Esophagus squamous epithelium (tissue), 5 donors: ENCODE results near the gene CNTN2. TPM values are rescaled to one million over a fixed set of nuclear protein-coding genes. Genes with fewer than 3 reads are reported as not detected.

Experiments
- DNase-seq: peaks from one replicate; lab custom pipeline; 2025; lab: John Stamatoyannopoulos, UW
- H3K27ac ChIP-seq, 4 donors: fragments of 200-600 bp; sonication (generic); one replicate each; pipeline ENCODE4 v1.5.1; 2016 to 2019; ENCODE audit warnings: mild to moderate bottlenecking in 1 of 4
- H3K27me3 ChIP-seq, 4 donors: fragments of 200-600 bp; sonication (generic); 1 replicate in 3 of 4; 2 replicates in 1 of 4; pipeline versions ENCODE4 v1.5.1 to v1.6.0; 2017 to 2021; ENCODE audit warnings: antibody characterized with exemption in 1 of 4
- H3K36me3 ChIP-seq, 3 donors: fragments of 200-600 bp; sonication (generic); one replicate each; pipeline ENCODE4 v1.5.1; 2016 to 2019
- H3K4me1 ChIP-seq, 3 donors: fragments of 200-600 bp; sonication (generic); one replicate each; pipeline ENCODE4 v1.5.1; 2017 to 2019
- H3K4me3 ChIP-seq, 4 donors: fragments of 200-600 bp; sonication (generic); 1 replicate in 3 of 4; 2 replicates in 1 of 4; pipeline ENCODE4 v1.5.1; 2016 to 2019; ENCODE audit warnings: mild to moderate bottlenecking in 2 of 4, moderate library complexity in 1 of 4
- H3K9me3 ChIP-seq, 3 donors: fragments of 200-600 bp; sonication (generic); one replicate each; pipeline ENCODE4 v1.5.1; 2016 to 2019
- POLR2A ChIP-seq, 4 donors: fragments of 450-650 bp; IDR thresholded peaks; one replicate each; pipeline ENCODE4 v1.6.1; 2017; ENCODE audit warnings: antibody characterized with exemption in 4 of 4, mild to moderate bottlenecking in 4 of 4, moderate library complexity in 3 of 4
- WGBS, 2 donors: methylation state at CpG; one replicate each; pipeline ENCODE4 v1.1.5; 2018; 5-methylcytosine and 5-hydroxymethylcytosine counted together
- intact Hi-C: fragments of 100-400 bp; cut with DNase I; formaldehyde crosslinking; loops from one replicate; pipeline ENCODE4 v1.15.0; 2022
- total RNA-seq, 4 donors: library from RNA; depleted of rRNA; stranded (reverse); fragments of >200 nt; gene quantifications; one replicate each; pipeline ENCODE4 v1.1.0, GENCODE V29; 2016
- TF ChIP-seq, protein P1 (sequence below), 6 experiments: fragments of 450-650 bp in 4 of 6; fragments of 200-600 bp in 2 of 6; sonication (generic) in 2 of 6; IDR thresholded peaks; one replicate each; pipeline ENCODE4 v1.5.1; 2016 to 2019; ENCODE audit warnings: antibody characterized with exemption in 6 of 6, mild to moderate bottlenecking in 4 of 6, moderate library complexity in 4 of 6
- donor health status: DM: yes; HTN: yes; CAD: no.

CNTN2 gene
- total RNA-seq, 4 donors from 2014 or later, result 0.19 TPM; not detected in 3

DNA sequence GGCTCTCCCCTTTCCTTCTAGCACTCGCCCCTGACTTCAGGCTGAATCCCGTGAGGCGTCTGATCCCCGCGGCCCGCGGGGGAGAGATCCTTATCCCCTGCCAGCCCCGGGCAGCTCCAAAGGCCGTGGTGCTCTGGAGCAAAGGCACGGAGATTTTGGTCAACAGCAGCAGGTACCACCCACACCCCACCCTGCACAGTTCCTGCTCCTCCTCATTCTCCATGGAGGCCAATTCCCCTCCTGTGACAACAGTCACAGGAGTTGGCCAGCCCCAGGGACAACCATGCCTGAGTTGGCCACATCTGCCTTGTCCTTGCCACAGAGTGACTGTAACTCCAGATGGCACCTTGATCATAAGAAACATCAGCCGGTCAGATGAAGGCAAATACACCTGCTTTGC, 21.3 kb downstream of the CNTN2 start:
- Histone ChIP-seq H3K27ac (no peak overlapping the region), H3K9me3 (no peaks in the 10 kb centered on the region), H3K36me3 (no peaks in the 10 kb centered on the region), H3K4me1 (peaks cover 0 to 7% (median 4%) of the 10 kb centered on the region in 3 donors), H3K4me3 (no peak overlapping the region), H3K27me3 (peaks cover 0 to 8% (median 0%) of the 10 kb centered on the region in 4 donors)
- TF ChIP-seq, protein P1, sequence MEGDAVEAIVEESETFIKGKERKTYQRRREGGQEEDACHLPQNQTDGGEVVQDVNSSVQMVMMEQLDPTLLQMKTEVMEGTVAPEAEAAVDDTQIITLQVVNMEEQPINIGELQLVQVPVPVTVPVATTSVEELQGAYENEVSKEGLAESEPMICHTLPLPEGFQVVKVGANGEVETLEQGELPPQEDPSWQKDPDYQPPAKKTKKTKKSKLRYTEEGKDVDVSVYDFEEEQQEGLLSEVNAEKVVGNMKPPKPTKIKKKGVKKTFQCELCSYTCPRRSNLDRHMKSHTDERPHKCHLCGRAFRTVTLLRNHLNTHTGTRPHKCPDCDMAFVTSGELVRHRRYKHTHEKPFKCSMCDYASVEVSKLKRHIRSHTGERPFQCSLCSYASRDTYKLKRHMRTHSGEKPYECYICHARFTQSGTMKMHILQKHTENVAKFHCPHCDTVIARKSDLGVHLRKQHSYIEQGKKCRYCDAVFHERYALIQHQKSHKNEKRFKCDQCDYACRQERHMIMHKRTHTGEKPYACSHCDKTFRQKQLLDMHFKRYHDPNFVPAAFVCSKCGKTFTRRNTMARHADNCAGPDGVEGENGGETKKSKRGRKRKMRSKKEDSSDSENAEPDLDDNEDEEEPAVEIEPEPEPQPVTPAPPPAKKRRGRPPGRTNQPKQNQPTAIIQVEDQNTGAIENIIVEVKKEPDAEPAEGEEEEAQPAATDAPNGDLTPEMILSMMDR (IDR thresholded peaks at IDR 0.05), result no peak
- TF ChIP-seq POLR2A (IDR thresholded peaks at IDR 0.05), result no peak
- 72 to 96% methylated on average over 3 to 7 of the region's 11 CpGs for WGBS, 2 donors
- intact Hi-C loops, result loop anchor here (5.0 kb wide), 1 partner anchor 72 kb away; no protein-coding TSS in a partner anchor
- no peak for DNase-seq

DNA sequence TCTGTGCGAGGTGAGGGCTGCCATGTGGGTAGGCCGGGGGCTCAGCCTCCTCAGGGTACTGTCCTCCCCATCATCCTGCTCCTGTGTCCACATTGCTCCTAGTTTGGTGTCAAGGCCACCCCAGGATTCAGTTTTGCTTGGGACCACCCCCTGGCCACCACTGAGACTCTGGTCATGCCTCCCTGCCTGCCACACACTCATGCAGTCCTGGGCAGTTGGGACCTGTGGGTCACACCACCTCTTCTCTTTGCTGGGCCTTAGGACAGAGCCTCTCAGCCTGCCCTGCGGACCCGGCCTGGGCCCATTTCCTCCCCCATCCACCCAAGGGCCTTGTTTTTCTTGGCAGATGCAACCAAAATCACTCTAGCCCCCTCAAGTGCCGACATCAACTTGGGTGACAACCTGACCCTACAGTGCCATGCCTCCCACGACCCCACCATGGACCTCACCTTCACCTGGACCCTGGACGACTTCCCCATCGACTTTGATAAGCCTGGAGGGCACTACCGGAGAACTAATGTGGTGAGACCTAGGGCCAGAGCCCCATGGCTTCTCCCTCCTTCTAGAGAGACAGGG, 21.8 kb downstream of the CNTN2 start:
- Histone ChIP-seq H3K27me3 (peaks cover 0 to 8% (median 0%) of the 10 kb centered on the region in 4 donors), H3K4me1 (peaks cover 0 to 7% (median 4%) of the 10 kb centered on the region in 3 donors), H3K36me3 (no peaks in the 10 kb centered on the region), H3K4me3 (no peak overlapping the region), H3K9me3 (no peaks in the 10 kb centered on the region), H3K27ac (no peak overlapping the region)
- intact Hi-C loops, result loop anchor here (5.0 kb wide), 1 partner anchor 73 kb away; no protein-coding TSS in a partner anchor
- 87 to 100% methylated on average over 2 to 9 of the region's 9 CpGs for WGBS, 2 donors
- TF ChIP-seq, protein P1 (IDR thresholded peaks at IDR 0.05), result no peak
- TF ChIP-seq POLR2A (IDR thresholded peaks at IDR 0.05), result no peak
- DNase-seq, result no peak

DNA sequence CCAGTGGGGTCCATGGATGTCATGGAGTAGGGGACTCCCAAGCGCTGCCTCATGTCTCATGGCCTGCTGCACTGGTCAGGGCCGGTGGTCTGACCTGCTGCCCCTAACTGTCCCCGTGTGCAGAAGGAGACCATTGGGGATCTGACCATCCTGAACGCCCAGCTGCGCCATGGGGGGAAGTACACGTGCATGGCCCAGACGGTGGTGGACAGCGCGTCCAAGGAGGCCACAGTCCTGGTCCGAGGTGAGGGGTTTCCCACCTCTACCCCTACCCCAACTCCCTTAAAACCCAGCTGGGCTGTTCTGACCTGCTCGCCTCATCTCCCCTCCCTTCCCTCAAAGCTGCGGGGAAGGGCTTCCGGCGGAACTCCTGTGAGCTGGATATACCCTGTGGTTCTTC, 22.7 kb downstream of the CNTN2 start:
- no peaks in the 10 kb centered on the region for H3K36me3 ChIP-seq
- WGBS, 2 donors, result 87 to 90% methylated on average over 5 to 12 of the region's 14 CpGs
- intact Hi-C loops, result no loop called here
- H3K27ac ChIP-seq, result no peak overlapping the region
- no peak for DNase-seq
- no peak overlapping the region for H3K4me3 ChIP-seq
- H3K4me1 ChIP-seq, result peaks cover 0 to 7% (median 4%) of the 10 kb centered on the region in 3 donors
- H3K9me3 ChIP-seq, result no peaks in the 10 kb centered on the region
- H3K27me3 ChIP-seq, result peaks cover 0 to 8% (median 0%) of the 10 kb centered on the region in 4 donors
- TF ChIP-seq, protein P1 (IDR thresholded peaks at IDR 0.05), result no peak
- no peak for TF ChIP-seq POLR2A (IDR thresholded peaks at IDR 0.05)

DNA sequence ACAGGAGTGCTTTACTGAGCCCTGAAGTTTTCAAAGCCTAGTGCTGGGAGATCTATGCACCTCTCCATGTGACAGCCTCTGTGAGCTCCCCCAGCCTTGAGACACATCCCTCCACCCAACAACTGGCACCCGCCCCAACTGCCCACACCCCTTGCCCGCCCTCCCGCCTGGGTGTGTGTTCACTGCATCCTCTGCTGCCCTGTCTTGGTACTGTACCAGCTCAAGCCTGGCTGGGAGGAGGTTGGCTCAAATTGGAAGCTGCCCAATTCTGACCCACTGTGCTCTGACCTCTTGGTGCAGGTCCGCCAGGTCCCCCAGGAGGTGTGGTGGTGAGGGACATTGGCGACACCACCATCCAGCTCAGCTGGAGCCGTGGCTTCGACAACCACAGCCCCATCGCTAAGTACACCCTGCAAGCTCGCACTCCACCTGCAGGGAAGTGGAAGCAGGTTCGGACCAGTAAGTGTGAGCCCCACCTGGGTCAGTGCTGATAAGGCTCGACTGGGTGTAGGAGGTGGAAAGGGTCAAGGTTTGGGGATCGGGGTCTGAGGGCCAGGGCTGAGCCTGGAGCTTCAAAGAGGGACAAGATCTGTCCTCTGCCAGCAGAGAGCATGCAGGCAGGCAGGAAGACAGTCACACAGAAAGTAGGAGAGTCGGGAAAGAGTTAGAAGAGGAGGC, 23.3 kb downstream of the CNTN2 start:
- DNase-seq, result no peak
- Histone ChIP-seq H3K4me1 (peaks cover 0 to 7% (median 4%) of the 10 kb centered on the region in 3 donors), H3K4me3 (no peak overlapping the region), H3K27me3 (peaks cover 0 to 8% (median 0%) of the 10 kb centered on the region in 4 donors), H3K27ac (no peak overlapping the region), H3K9me3 (no peaks in the 10 kb centered on the region), H3K36me3 (no peaks in the 10 kb centered on the region)
- intact Hi-C loops, result no loop called here
- 66 to 85% methylated on average over 3 to 6 of the region's 13 CpGs for WGBS, 2 donors
- TF ChIP-seq, protein P1 (IDR thresholded peaks at IDR 0.05), result no peak
- TF ChIP-seq POLR2A (IDR thresholded peaks at IDR 0.05), result no peak

DNA sequence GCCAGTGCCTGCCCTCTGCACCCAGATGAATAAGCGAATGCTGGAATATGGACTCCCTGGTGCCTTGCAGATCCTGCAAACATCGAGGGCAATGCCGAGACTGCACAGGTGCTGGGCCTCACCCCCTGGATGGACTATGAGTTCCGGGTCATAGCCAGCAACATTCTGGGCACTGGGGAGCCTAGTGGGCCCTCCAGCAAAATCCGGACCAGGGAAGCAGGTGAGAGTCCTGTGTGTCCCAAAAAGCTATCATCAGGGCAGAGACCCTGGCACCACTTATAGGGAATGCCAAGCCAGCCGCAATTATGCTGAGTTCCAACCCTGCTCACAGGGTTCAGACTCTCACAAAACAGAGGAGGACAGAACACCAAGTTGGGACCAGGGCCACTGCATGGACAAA, 24.0 kb downstream of the CNTN2 start:
- Histone ChIP-seq H3K27ac (no peak overlapping the region), H3K4me3 (no peak overlapping the region), H3K27me3 (peaks cover 0 to 6% (median 0%) of the 10 kb centered on the region in 4 donors), H3K9me3 (no peaks in the 10 kb centered on the region), H3K36me3 (no peaks in the 10 kb centered on the region), H3K4me1 (no peaks in the 10 kb centered on the region)
- intact Hi-C loops, result no loop called here
- 84 to 92% methylated on average over 5 to 6 of the region's 6 CpGs for WGBS, 2 donors
- no peak for DNase-seq
- no peak for TF ChIP-seq POLR2A (IDR thresholded peaks at IDR 0.05)
- TF ChIP-seq, protein P1 (IDR thresholded peaks at IDR 0.05), result no peak
